ENCODE results near the gene MED13L. TPM values are rescaled to one million over a fixed set of nuclear protein-coding genes. Genes with fewer than 3 reads are reported as not detected.
A peak's percentile ranks its signal among the peaks of the same experiment; 100 is the strongest.

Gene MED13L
- polyA plus RNA-seq, 1 donor (not counting 4 experiments of a cell fraction or from before 2014, with no cell fraction given) = 31.7 TPM

- Histone ChIP-seq H2AFZ (ENCODE audit: control insufficient read depth, low read length) (no peak overlapping the region), H3K4me3 (ENCODE audit: control insufficient read depth in 2 of 3, extremely low read depth in 1 of 3, insufficient read depth in 2 of 3, low read depth in 1 of 3, low read length in 3 of 3) (no peak overlapping the region), H3K9ac (ENCODE audit: control insufficient read depth, extremely low read depth, insufficient read depth, low read length) (no peak overlapping the region), H4K20me1 (ENCODE audit: control insufficient read depth, extremely low read depth, insufficient read depth, low read length) (no peaks in the 10 kb centered on the region), H3K4me1 (ENCODE audit: control insufficient read depth, extremely low read depth, insufficient read depth, low read length) (no peaks in the 10 kb centered on the region), H3K36me3 (ENCODE audit: control insufficient read depth in 2 of 2, extremely low read depth in 1 of 2, insufficient read depth in 2 of 2, low read length in 2 of 2) (peaks cover 0 to 2% of the 10 kb centered on the region in 2 experiments), H3K9me1 (ENCODE audit: control insufficient read depth, extremely low read depth, insufficient read depth, low read length) (peaks cover 2% of the 10 kb centered on the region), H3K4me2 (ENCODE audit: control insufficient read depth, extremely low read depth, insufficient read depth, low read depth, low read length) (no peak overlapping the region), H3K27ac (ENCODE audit: control insufficient read depth, insufficient read depth, low read length) (no peak overlapping the region), H3K9me3 (ENCODE audit: control insufficient read depth, low read depth, low read length) (no peaks in the 10 kb centered on the region), H3K79me2 (ENCODE audit: control insufficient read depth, insufficient read depth, low read length) (peaks cover 34% of the 10 kb centered on the region), H3K27me3 (ENCODE audit: control insufficient read depth, extremely low read depth, insufficient read depth, low read length) (no peaks in the 10 kb centered on the region)
- dilution Hi-C loops (cut with MboI; ENCODE audit: extremely low pct_ligation_motif_present, low sequenced_read_pairs) = no loop called here
- no peak for DNase-seq (ENCODE audit: low read depth, low spot score)
- no peak for TF ChIP-seq CTCF (optimal IDR thresholded peaks at IDR 0.05 in 1 of 3, IDR thresholded peaks at IDR 0.05 in 1 of 3, conservative IDR thresholded peaks at IDR 0.05 in 1 of 3; ENCODE audit: extremely low read depth in 1 of 3, insufficient read depth in 2 of 3, low read length in 3 of 3)
- no peak for TF ChIP-seq EZH2 (IDR thresholded peaks at IDR 0.05; ENCODE audit: low read length)
- FAIRE-seq = no peak
Measured at GRCh38 chr12:116045150-116045549, 232.3 kb downstream of the MED13L start.

GRCh38 chr12:116043659-116044535 lies 233.6 kb downstream of the MED13L start:
- no peak for TF ChIP-seq EZH2 (IDR thresholded peaks at IDR 0.05; ENCODE audit: low read length)
- TF ChIP-seq CTCF (optimal IDR thresholded peaks at IDR 0.05 in 1 of 3, IDR thresholded peaks at IDR 0.05 in 1 of 3, conservative IDR thresholded peaks at IDR 0.05 in 1 of 3; ENCODE audit: extremely low read depth in 1 of 3, insufficient read depth in 2 of 3, low read length in 3 of 3) = no peak

More at GRCh38 chr12:116043659-116044535, 233.6 kb downstream of the MED13L start:
- Histone ChIP-seq H3K4me3 (ENCODE audit: control insufficient read depth in 2 of 3, extremely low read depth in 1 of 3, insufficient read depth in 2 of 3, low read depth in 1 of 3, low read length in 3 of 3) (no peak overlapping the region), H3K9me3 (ENCODE audit: control insufficient read depth, low read depth, low read length) (no peaks in the 10 kb centered on the region), H4K20me1 (ENCODE audit: control insufficient read depth, extremely low read depth, insufficient read depth, low read length) (no peaks in the 10 kb centered on the region), H2AFZ (ENCODE audit: control insufficient read depth, low read length) (no peak overlapping the region), H3K27ac (ENCODE audit: control insufficient read depth, insufficient read depth, low read length) (no peak overlapping the region), H3K9ac (ENCODE audit: control insufficient read depth, extremely low read depth, insufficient read depth, low read length) (no peak overlapping the region), H3K36me3 (ENCODE audit: control insufficient read depth in 2 of 2, extremely low read depth in 1 of 2, insufficient read depth in 2 of 2, low read length in 2 of 2) (peaks cover 0 to 2% of the 10 kb centered on the region in 2 experiments), H3K4me2 (ENCODE audit: control insufficient read depth, extremely low read depth, insufficient read depth, low read depth, low read length) (no peak overlapping the region), H3K27me3 (ENCODE audit: control insufficient read depth, extremely low read depth, insufficient read depth, low read length) (no peaks in the 10 kb centered on the region), H3K4me1 (ENCODE audit: control insufficient read depth, extremely low read depth, insufficient read depth, low read length) (no peaks in the 10 kb centered on the region), H3K9me1 (ENCODE audit: control insufficient read depth, extremely low read depth, insufficient read depth, low read length) (peaks cover 2% of the 10 kb centered on the region), H3K79me2 (ENCODE audit: control insufficient read depth, insufficient read depth, low read length) (peaks cover 44% of the 10 kb centered on the region)
- DNase-seq (ENCODE audit: low read depth, low spot score) = no peak
- FAIRE-seq = peak; percentile 64
- dilution Hi-C loops (cut with MboI; ENCODE audit: extremely low pct_ligation_motif_present, low sequenced_read_pairs) = no loop called here

Data from keratinocyte (primary cell).